K562 (cell line): ENCODE data around the gene ENG. TPM values are rescaled to one million over a fixed set of nuclear protein-coding genes. Genes with fewer than 3 reads are reported as not detected.

Experiments used
- ATAC-seq: fragments of 200-7000 bp; cut with Tn5 transposase; 3 replicates; pipeline ENCODE4 v1.9.1; 2020; ENCODE audit warnings: moderate library complexity
- BruUV-seq: library from RNA; stranded (reverse); fragments of 400-500 nt; replicated peaks from 2 replicates; lab custom pipeline; 2021; lab: Mats Ljungman, UMichigan
- CTCF ChIA-PET: fragments of 300-600 bp; formaldehyde crosslinking; extraction: SDS; loops from one replicate; lab custom pipeline; 2021; ENCODE audit warnings: low intra/inter-chr PET ratio; lab: Yijun Ruan, JAX
- POLR2A ChIA-PET: fragments of 300-600, 350-650 bp; sonication (Branson Sonifier 250); formaldehyde crosslinking; extraction: SDS; loops from one replicate; lab custom pipeline; 2021; ENCODE audit warnings: antibody characterized with exemption, inconsistent platforms; lab: Yijun Ruan, JAX
- DNase-seq, 4 experiments: peaks; one replicate each; pipeline versions ENCODE4 v3.0.0 to v3.0.0-alpha.2; 2011 to 2018; ENCODE audit warnings: low spot score in 3 of 4, mixed read lengths in 3 of 4; ENCODE audit errors: extremely low read depth in 1 of 4
- FAIRE-seq: peaks from 2 replicates; lab custom pipeline; 2011; peaks lifted over from hg19 to GRCh38; lab: Jason Lieb, UNC
- H2AFZ ChIP-seq: 2 replicates; pipeline ENCODE4 v1.6.0; 2011; ENCODE audit warnings: low read depth, low read length, control low read depth, inconsistent platforms
- H3K27ac ChIP-seq: fragments of 200-600 bp; 3 replicates; pipeline ENCODE4 v1.8.0; 2011; ENCODE audit warnings: low read depth, mild to moderate bottlenecking, control low read depth, inconsistent platforms, low read length, moderate library complexity, mixed read lengths; ENCODE audit errors: extremely low read depth
- H3K27me3 ChIP-seq, 2 experiments: fragments of 300-600 bp in 1 of 2; 2 replicates in 1 of 2; 3 replicates in 1 of 2; pipeline versions ENCODE4 v1.6.0 to v1.8.0; 2011; ENCODE audit warnings: inconsistent platforms in 2 of 2, low read length in 2 of 2, mild to moderate bottlenecking in 1 of 2, mixed read lengths in 1 of 2, moderate library complexity in 1 of 2; ENCODE audit not compliant: control insufficient read depth in 2 of 2, insufficient read depth in 2 of 2
- H3K36me3 ChIP-seq: fragments of 300-600 bp; 3 replicates; pipeline ENCODE4 v1.8.0; 2011; ENCODE audit warnings: mild to moderate bottlenecking, low read length, inconsistent platforms; ENCODE audit not compliant: control insufficient read depth, insufficient read depth
- H3K4me1 ChIP-seq, 2 experiments: fragments of 200-600 bp in 1 of 2; replicated peaks in 1 of 2; 2 replicates in 1 of 2; 3 replicates in 1 of 2; pipeline versions ENCODE4 v1.5.1 to v1.8.0; 2011; ENCODE audit warnings: inconsistent platforms in 2 of 2, low read length in 2 of 2, mild to moderate bottlenecking in 1 of 2, mixed read lengths in 1 of 2, moderate library complexity in 1 of 2; ENCODE audit not compliant: control insufficient read depth in 2 of 2, insufficient read depth in 2 of 2
- H3K4me2 ChIP-seq: 2 replicates; pipeline ENCODE4 v1.6.1; 2011; ENCODE audit warnings: low read length, control low read depth, inconsistent platforms, mixed read lengths; ENCODE audit not compliant: insufficient read depth
- H3K4me3 ChIP-seq: fragments of 200-600 bp; sonication (generic), shearing (Covaris generic); 2 replicates; pipeline ENCODE4 v1.5.1; 2016; ENCODE audit warnings: control low read depth, inconsistent platforms
- H3K79me2 ChIP-seq: fragments of 200-600 bp; 3 replicates; pipeline ENCODE4 v1.8.0; 2011; ENCODE audit warnings: low read length, inconsistent platforms; ENCODE audit not compliant: control insufficient read depth, insufficient read depth
- H3K9ac ChIP-seq, 2 experiments: 2 replicates each; pipeline versions ENCODE4 v1.6.0 to v1.6.1; 2011; ENCODE audit warnings: low read depth in 2 of 2, low read length in 2 of 2, control low read depth in 1 of 2, inconsistent platforms in 1 of 2, mild to moderate bottlenecking in 1 of 2, mixed read lengths in 1 of 2; ENCODE audit not compliant: insufficient read depth in 1 of 2
- H3K9me1 ChIP-seq: one replicate; pipeline ENCODE4 v1.6.0; 2011; ENCODE audit warnings: inconsistent platforms, mild to moderate bottlenecking, low read length, moderate library complexity; ENCODE audit not compliant: control insufficient read depth, insufficient read depth
- H3K9me3 ChIP-seq: replicated peaks from 2 replicates; pipeline ENCODE4 v1.5.1; 2011; ENCODE audit warnings: low read depth, low read length, inconsistent platforms; ENCODE audit not compliant: control insufficient read depth, insufficient read depth
- H4K20me1 ChIP-seq: replicated peaks from 2 replicates; pipeline ENCODE4 v1.6.1; 2011; ENCODE audit warnings: low read length, inconsistent platforms, mixed read lengths; ENCODE audit not compliant: control insufficient read depth, insufficient read depth
- CCNT2 ChIP-seq: IDR thresholded peaks from 2 replicates; pipeline ENCODE4 v1.6.1; 2011; ENCODE audit warnings: borderline replicate concordance, low read depth, mild to moderate bottlenecking, moderate library complexity, mixed read lengths, low read length; ENCODE audit not compliant: insufficient read length; ENCODE audit errors: extremely low read depth
- GABPB2 ChIP-seq: fragments of 250-450 bp; sonication (Bioruptor Pico); conservative IDR thresholded peaks from 2 replicates; pipeline ENCODE4 v1.5.1; 2021; ENCODE audit warnings: mild to moderate bottlenecking
- GATAD2B ChIP-seq: fragments of 450-650 bp; IDR thresholded peaks from 2 replicates; pipeline ENCODE4 v1.6.1; 2017; ENCODE audit warnings: mild to moderate bottlenecking, borderline replicate concordance
- GTF2F1 ChIP-seq: IDR thresholded peaks from 2 replicates; pipeline ENCODE4 v1.6.1; 2011; ENCODE audit warnings: low read depth, low read length, improper control_type of control experiment
- HNRNPK ChIP-seq: fragments of 200-400 bp; formaldehyde crosslinking; IDR thresholded peaks from one replicate; pipeline ENCODE4 v1.6.1; 2018; ENCODE audit warnings: mild to moderate bottlenecking, low read depth, low read length; ENCODE audit not compliant: poor library complexity, severe bottlenecking
- HNRNPL ChIP-seq: fragments of 200-400 bp; formaldehyde crosslinking; IDR thresholded peaks from 2 replicates; pipeline ENCODE4 v1.6.1; 2017; ENCODE audit warnings: low read depth, mild to moderate bottlenecking, low read length
- KAT7 ChIP-seq: sonication (generic); formaldehyde crosslinking; IDR thresholded peaks from 2 replicates; pipeline ENCODE4 v1.8.0; 2022; ENCODE audit warnings: missing genetic modification reagents, mild to moderate bottlenecking, borderline replicate concordance
- MAZ ChIP-seq, 2 experiments: fragments of 450-650 bp in 1 of 2; sonication (generic) in 1 of 2; formaldehyde crosslinking; IDR thresholded peaks in 1 of 2; conservative IDR thresholded peaks in 1 of 2; 2 replicates each; pipeline versions ENCODE4 v1.4.0 to v1.5.0; 2020; ENCODE audit warnings: mild to moderate bottlenecking in 1 of 2, missing genetic modification reagents in 1 of 2
- SP1 ChIP-seq: sonication (generic); formaldehyde crosslinking; IDR thresholded peaks from 2 replicates; pipeline ENCODE4 v1.8.1; 2022; ENCODE audit warnings: mild to moderate bottlenecking, missing genetic modification reagents
- WGBS: fragments of 100-300 bp; shearing (Covaris generic); methylation state at CpG from one replicate; pipeline ENCODE4 v1.1.6; 2016; ENCODE audit warnings: low coverage, mixed read lengths; ENCODE audit not compliant: insufficient coverage; ENCODE audit errors: missing lambda C conversion rate; 5-methylcytosine and 5-hydroxymethylcytosine counted together
- in situ Hi-C: fragments of 300-500 bp; cut with MboI; formaldehyde crosslinking; loops from 4 replicates; pipeline ENCODE4 v1.15.0; 2018; ENCODE audit warnings: inconsistent platforms, mixed read lengths
- intact Hi-C: fragments of 100-400 bp; cut with micrococcal nuclease; formaldehyde crosslinking; loops from 2 replicates; pipeline ENCODE4 v1.14.2; 2022
- polyA plus RNA-seq, 8 experiments: library from polyadenylated mRNA; depleted of rRNA in 4 of 8; stranded (reverse) in 5 of 8; unstranded in 3 of 8; fragments of >200 nt; fragmentation: Nextera tagmentation in 2 of 8; fragmentation: Illumina TruSeq in 1 of 8; extraction: Ambion mirVana in 2 of 8; extraction: Trizol in 1 of 8; gene quantifications; 2 replicates each; pipeline versions ENCODE4 v1.2.1 to v1.2.3, GENCODE V29; 2011 to 2014; ENCODE audit warnings: inconsistent platforms in 1 of 8, missing spikeins in 1 of 8
- total RNA-seq, 7 experiments: library from RNA; depleted of rRNA in 6 of 7; stranded (reverse); fragments of >200 nt in 6 of 7; fragmentation: Illumina TruSeq in 2 of 7; extraction: Trizol in 2 of 7; gene quantifications; 2 replicates each; pipeline versions ENCODE4 v1.2.1 to v1.2.3, GENCODE V29; 2011 to 2021; ENCODE audit warnings: low replicate concordance in 1 of 7
- TF ChIP-seq, protein P1 (sequence below): IDR thresholded peaks from 2 replicates; pipeline ENCODE4 v1.6.1; 2016; ENCODE audit warnings: missing genetic modification characterization, missing compliant biosample characterization
- TF ChIP-seq, protein P2 (sequence below): IDR thresholded peaks from 2 replicates; pipeline ENCODE4 v1.6.1; 2011; ENCODE audit warnings: borderline replicate concordance, low read depth, mild to moderate bottlenecking, moderate library complexity, low read length; ENCODE audit not compliant: insufficient read depth, poor library complexity, severe bottlenecking
- TF ChIP-seq, protein P3 (sequence below): fragments of 450-650 bp; IDR thresholded peaks from 2 replicates; pipeline ENCODE4 v1.6.1; 2017; ENCODE audit warnings: antibody characterized with exemption, mild to moderate bottlenecking

ENG gene
- total and polyA plus RNA-seq, 9 of the 15 experiments (the other 6 are each of a cell fraction or from before 2014, with no cell fraction given), result 0.04 to 0.40 (median 0.14) TPM; not detected in 1

DNA sequence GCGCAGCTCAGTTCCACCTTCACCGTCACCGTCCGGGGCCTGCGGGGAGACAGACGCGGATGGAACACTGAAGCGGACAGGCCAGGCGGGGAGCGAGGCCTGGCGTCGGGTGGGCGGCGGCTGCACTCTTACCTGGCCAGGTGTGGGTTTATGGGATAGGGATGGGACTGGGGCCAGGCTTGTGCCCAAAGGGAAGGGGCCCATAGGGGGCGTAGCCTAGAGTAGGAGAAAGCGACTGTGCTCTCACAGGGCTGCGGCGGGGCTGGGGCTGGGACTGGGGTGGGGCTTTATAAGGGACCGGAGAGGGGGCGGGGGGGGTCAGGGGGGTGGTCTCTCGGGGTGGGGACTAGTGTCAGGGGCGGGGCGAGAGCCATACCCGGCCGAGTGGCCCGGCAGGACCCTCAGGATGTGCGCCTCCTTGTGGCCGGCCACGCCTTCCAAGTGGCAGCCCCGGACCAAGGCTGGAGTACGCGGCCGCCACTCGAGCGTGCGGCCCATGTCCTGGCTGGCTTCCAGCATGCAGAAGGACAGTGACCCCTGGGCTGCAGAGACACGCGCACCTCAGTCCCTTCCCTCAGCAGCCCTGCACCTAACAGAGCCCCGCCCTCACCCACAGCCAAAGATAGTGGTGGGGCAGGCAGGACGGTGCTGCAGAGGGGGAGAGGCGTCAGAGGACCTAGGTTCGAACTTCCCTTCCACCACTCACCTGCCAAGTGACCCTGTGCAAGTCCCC is 29.0 kb downstream of the ENG start:
- WGBS, result 37% methylated on average over 15 of the region's 42 CpGs
- DNase-seq (peak; percentile 81 to 89 (median 86)), ATAC-seq (peak; percentile 79), FAIRE-seq (peak; percentile 80)
- no peaks in the 10 kb centered on the region for H3K9me3 ChIP-seq
- H3K4me3 ChIP-seq, result 0 out of 2 replicates have a peak overlapping the region, but pooled peaks have one; percentile 24
- H3K4me2 ChIP-seq, result peak overlapping the region; percentile 74
- H3K4me1 ChIP-seq, result peaks cover 29 to 40% of the 10 kb centered on the region in 2 experiments
- H3K79me2 ChIP-seq, result no peaks in the 10 kb centered on the region
- intact Hi-C loops, result no loop called here
- H3K9me1 ChIP-seq, result no peaks in the 10 kb centered on the region
- peak overlapping the region; percentile 92 for H2AFZ ChIP-seq
- H3K9ac ChIP-seq, result peak overlapping the region; percentile 21 to 91
- in situ Hi-C loops, result no loop called here
- H3K36me3 ChIP-seq, result no peaks in the 10 kb centered on the region
- no peak overlapping the region; the same call in 1 of the 3 replicates for H3K27ac ChIP-seq
- ChIA-PET POLR2A (interaction anchor here (0.9 to 1.4 kb wide), 5 partner anchors 8 to 318 kb away, joined by 3 to 4 read pairs (median 3); no protein-coding TSS in a partner anchor), CTCF (no interaction called here)
- H4K20me1 ChIP-seq, result no peaks in the 10 kb centered on the region
- no peaks in the 10 kb centered on the region for H3K27me3 ChIP-seq
- no TSS peak for BruUV-seq
- no peak for TF ChIP-seq KAT7 (CRISPR knock-in tag)
- TF ChIP-seq GATAD2B, result no peak
- no peak for TF ChIP-seq GABPB2 (CRISPR knock-in tag)
- TF ChIP-seq HNRNPK, result no peak
- TF ChIP-seq GTF2F1, result no peak
- TF ChIP-seq SP1, result peak; percentile 40; the same call in 1 of the 2 replicates
- TF ChIP-seq MAZ (CRISPR knock-in tag; conservative IDR thresholded peaks at IDR 0.05 in 1 of 2, IDR thresholded peaks at IDR 0.05 in 1 of 2), result peak; percentile 62
- TF ChIP-seq, protein P1, sequence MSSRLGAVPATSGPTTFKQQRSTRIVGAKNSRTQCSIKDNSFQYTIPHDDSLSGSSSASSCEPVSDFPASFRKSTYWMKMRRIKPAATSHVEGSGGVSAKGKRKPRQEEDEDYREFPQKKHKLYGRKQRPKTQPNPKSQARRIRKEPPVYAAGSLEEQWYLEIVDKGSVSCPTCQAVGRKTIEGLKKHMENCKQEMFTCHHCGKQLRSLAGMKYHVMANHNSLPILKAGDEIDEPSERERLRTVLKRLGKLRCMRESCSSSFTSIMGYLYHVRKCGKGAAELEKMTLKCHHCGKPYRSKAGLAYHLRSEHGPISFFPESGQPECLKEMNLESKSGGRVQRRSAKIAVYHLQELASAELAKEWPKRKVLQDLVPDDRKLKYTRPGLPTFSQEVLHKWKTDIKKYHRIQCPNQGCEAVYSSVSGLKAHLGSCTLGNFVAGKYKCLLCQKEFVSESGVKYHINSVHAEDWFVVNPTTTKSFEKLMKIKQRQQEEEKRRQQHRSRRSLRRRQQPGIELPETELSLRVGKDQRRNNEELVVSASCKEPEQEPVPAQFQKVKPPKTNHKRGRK (tag), result no peak
- TF ChIP-seq, protein P2, sequence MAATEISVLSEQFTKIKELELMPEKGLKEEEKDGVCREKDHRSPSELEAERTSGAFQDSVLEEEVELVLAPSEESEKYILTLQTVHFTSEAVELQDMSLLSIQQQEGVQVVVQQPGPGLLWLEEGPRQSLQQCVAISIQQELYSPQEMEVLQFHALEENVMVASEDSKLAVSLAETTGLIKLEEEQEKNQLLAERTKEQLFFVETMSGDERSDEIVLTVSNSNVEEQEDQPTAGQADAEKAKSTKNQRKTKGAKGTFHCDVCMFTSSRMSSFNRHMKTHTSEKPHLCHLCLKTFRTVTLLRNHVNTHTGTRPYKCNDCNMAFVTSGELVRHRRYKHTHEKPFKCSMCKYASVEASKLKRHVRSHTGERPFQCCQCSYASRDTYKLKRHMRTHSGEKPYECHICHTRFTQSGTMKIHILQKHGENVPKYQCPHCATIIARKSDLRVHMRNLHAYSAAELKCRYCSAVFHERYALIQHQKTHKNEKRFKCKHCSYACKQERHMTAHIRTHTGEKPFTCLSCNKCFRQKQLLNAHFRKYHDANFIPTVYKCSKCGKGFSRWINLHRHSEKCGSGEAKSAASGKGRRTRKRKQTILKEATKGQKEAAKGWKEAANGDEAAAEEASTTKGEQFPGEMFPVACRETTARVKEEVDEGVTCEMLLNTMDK, result peak; percentile 96
- TF ChIP-seq CCNT2, result peak; percentile 68
- peak; percentile 50; the same call in 1 of the 2 replicates for TF ChIP-seq HNRNPL
- TF ChIP-seq, protein P3, sequence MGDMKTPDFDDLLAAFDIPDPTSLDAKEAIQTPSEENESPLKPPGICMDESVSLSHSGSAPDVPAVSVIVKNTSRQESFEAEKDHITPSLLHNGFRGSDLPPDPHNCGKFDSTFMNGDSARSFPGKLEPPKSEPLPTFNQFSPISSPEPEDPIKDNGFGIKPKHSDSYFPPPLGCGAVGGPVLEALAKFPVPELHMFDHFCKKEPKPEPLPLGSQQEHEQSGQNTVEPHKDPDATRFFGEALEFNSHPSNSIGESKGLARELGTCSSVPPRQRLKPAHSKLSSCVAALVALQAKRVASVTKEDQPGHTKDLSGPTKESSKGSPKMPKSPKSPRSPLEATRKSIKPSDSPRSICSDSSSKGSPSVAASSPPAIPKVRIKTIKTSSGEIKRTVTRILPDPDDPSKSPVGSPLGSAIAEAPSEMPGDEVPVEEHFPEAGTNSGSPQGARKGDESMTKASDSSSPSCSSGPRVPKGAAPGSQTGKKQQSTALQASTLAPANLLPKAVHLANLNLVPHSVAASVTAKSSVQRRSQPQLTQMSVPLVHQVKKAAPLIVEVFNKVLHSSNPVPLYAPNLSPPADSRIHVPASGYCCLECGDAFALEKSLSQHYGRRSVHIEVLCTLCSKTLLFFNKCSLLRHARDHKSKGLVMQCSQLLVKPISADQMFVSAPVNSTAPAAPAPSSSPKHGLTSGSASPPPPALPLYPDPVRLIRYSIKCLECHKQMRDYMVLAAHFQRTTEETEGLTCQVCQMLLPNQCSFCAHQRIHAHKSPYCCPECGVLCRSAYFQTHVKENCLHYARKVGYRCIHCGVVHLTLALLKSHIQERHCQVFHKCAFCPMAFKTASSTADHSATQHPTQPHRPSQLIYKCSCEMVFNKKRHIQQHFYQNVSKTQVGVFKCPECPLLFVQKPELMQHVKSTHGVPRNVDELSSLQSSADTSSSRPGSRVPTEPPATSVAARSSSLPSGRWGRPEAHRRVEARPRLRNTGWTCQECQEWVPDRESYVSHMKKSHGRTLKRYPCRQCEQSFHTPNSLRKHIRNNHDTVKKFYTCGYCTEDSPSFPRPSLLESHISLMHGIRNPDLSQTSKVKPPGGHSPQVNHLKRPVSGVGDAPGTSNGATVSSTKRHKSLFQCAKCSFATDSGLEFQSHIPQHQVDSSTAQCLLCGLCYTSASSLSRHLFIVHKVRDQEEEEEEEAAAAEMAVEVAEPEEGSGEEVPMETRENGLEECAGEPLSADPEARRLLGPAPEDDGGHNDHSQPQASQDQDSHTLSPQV, result 0 out of 2 replicates have a peak, but pooled peaks have one; percentile 12
